HG02588 (cell line): Measurements from ENCODE around the gene TEAD1.

Experiments used
- ATAC-seq: cut with Tn5 transposase; IDR thresholded peaks from one replicate; pipeline ENCODE4 v1.9.1; 2021; ENCODE audit warnings: mild to moderate bottlenecking, moderate library complexity; ENCODE audit not compliant: unreplicated experiment

TEAD1 gene

GRCh38 chr11:12706545-12707499 lies 32.6 kb downstream of the TEAD1 start:
- no peak for ATAC-seq

DNA sequence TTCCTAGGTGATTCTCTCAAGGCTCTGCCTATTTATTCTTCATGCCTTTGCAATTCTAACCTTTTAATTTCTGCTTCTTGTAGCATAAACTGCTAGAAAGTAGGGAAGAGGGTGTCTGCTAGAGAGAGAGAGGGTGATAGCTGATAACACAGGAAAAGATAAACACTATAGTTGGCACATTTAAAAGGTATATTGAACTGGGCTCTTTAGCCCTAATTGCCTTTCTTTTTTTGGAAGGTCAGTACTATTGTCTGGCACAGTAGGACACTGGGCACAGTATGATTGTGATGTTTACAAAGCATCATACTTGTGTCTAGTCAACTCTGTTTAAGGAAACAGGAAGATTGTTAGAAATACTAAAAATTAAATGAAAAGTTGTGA lies 33.3 kb downstream of the TEAD1 start:
- ATAC-seq, result no peak

DNA sequence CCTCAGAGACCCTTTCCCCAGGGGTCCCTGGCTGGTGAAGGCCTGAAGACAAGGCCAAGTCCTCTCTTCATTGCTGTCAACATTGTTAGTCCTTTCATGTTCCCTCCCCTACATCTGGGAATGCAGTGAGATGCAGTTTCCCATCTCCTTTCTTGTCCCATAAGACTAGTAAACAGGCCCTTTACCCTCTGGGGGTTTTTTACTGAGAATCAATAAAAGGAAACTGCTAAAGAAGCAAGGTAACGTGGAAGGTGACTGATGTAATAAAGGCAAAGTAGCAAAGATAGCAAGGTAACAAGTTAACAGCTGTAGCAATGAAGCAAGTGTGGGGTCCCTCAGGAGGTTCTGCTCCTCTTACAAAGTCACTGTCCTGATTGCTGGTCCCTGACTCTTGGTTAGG lies 37.3 kb downstream of the TEAD1 start:
- ATAC-seq, result no peak

- ATAC-seq, result no peak
Observed at GRCh38 chr11:12712132-12712531, 37.9 kb downstream of the TEAD1 start.

DNA sequence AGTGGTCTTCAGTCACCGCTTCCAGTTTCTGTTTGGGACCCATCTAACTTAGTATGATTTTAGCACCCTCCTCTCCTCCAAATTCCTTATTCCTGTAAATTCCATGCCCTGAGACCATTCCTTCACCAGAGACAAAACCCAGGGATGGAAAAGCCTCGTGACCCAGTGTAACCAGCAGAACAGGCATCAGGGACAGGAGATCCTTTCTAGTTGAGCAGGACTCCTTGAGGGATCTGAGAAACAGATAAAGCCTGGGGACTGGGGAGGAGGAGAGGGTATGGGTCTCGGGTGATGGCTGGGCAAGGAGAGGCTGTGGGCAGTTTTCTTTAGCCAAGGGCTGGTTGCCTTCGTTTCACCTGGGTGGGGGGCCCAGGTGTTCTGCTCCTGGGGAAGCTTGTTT lies 40.9 kb downstream of the TEAD1 start:
- no peak for ATAC-seq

DNA sequence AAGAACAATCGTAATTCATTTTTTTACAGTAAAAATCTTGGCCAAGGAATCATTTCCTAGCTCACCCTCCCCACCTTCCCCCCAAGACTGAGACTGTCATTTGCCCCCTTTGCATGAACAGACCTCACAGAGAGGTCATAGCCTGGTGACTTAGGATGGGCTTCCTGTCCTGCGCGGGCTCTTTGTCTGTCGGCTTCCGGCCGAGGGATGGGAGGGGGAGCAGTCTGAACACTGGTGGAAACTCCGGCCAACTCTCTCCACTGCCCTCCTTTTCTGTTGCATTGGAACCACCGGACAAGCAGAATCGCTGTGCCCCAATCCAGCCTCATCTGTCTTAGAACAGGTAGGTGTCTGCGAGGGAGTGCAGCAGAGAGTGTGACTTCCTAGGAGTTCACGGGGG lies 41.7 kb downstream of the TEAD1 start:
- no peak for ATAC-seq

GRCh38 chr11:12716816-12717215 lies 42.6 kb downstream of the TEAD1 start:
- no peak for ATAC-seq

GRCh38 chr11:12717851-12718291 lies 43.6 kb downstream of the TEAD1 start:
- ATAC-seq, result peak; percentile 89

DNA sequence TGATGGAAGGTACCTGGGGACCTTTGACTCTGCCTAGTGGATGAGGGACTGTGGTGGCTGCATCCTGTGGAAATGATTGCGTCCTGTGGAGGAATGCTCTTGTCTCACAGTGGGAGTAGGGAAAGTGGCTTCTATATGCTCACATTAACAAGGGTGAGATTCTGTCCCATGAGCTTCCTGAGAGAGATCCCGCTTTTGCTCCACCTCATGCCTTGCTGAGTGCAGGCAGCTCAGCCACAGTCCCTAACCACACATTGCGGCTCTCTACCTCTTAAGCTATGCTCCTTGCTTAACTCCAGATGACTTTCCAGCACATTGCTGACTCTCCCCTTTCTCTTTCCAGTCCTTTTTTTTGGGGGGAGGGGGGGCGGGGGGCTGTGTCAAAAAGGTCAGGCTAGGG lies 45.0 kb downstream of the TEAD1 start:
- ATAC-seq, result no peak

- ATAC-seq, result no peak
Observed at GRCh38 chr11:12721816-12722604, 47.8 kb downstream of the TEAD1 start.

- no peak for ATAC-seq
Observed at GRCh38 chr11:12723421-12724300, 49.4 kb downstream of the TEAD1 start.

- no peak for ATAC-seq
Observed at GRCh38 chr11:12724301-12725054, 50.3 kb downstream of the TEAD1 start.

GRCh38 chr11:12725055-12725862 lies 51.0 kb downstream of the TEAD1 start:
- ATAC-seq, result no peak

DNA sequence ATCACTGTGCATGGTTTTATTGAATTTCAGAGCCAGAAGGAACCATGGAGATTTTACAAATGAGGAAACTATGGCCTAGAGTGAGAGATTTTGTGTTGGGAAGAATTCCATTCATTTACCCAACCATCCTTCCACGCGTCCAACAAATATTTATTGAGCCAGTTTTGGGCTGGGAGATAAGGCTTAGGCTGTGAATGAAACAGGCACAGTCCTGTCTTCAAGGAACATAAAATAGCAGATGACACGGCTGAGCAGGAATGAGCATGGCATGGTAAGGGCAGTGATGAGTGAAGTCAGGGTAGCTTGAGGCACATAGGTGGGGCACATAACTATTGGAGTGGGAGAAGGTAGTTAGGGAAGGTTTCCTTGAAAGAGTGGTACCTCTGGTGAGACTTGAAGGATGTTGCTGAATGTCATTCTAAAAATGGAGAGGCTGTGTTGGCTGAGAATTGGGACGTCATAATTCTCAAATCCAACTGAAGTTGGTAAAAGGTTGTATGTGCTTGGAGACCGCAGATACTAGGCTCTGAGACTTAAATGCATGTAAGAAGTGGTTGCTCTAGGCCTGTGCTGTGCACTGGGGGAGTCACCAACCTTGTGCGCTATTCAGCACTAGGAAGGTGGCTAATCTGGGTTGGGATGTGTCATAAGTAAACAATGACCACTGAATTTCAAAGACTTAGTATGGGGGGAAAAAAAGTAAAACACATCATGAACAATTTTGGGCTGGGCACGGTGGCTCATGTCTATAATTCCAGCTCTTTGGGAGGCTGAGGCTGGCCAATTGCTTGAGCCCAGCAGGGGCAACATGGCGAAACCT lies 51.9 kb downstream of the TEAD1 start:
- ATAC-seq, result no peak

DNA sequence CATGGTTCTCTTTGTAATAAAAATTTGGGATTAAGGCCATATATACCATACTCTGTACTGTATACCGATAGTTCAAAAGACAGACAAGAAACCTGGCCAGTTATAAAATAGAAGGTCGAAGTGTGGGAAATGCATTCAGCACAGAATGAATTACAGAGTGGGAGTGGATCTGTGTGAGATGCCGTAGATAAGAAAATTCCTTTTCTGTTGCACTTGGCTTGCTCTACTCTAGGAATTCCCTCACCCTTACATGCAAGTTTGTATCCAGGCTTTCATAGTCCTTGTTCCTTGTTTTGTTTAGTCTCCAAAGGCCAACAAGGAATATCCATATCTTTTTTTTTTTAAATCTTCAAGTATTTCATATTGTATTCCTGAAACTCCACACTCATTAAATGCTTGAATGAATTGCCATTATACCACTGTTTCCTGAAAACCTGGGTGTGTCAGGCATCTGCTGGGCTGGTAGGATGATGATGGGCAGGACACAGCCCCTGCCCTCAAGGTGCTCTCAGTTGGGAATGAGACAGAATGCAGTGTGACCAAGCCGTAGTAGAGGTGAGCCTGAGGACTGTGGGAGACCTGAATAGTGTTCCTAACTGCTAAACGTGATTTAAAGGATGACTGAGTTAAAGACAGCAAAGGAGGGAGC lies 53.5 kb downstream of the TEAD1 start:
- ATAC-seq, result no peak

- no peak for ATAC-seq
Observed at GRCh38 chr11:12728417-12728816, 54.2 kb downstream of the TEAD1 start.

- no peak for ATAC-seq
Observed at GRCh38 chr11:12729941-12730340, 55.7 kb downstream of the TEAD1 start.

- no peak for ATAC-seq
Observed at GRCh38 chr11:12731841-12732336, 57.7 kb downstream of the TEAD1 start.
